GM18858 (cell line): ENCODE data around the gene UVRAG.

Experiments used
- ATAC-seq: cut with Tn5 transposase; IDR thresholded peaks from one replicate; pipeline ENCODE4 v1.9.1; 2021; ENCODE audit not compliant: unreplicated experiment

UVRAG gene

DNA sequence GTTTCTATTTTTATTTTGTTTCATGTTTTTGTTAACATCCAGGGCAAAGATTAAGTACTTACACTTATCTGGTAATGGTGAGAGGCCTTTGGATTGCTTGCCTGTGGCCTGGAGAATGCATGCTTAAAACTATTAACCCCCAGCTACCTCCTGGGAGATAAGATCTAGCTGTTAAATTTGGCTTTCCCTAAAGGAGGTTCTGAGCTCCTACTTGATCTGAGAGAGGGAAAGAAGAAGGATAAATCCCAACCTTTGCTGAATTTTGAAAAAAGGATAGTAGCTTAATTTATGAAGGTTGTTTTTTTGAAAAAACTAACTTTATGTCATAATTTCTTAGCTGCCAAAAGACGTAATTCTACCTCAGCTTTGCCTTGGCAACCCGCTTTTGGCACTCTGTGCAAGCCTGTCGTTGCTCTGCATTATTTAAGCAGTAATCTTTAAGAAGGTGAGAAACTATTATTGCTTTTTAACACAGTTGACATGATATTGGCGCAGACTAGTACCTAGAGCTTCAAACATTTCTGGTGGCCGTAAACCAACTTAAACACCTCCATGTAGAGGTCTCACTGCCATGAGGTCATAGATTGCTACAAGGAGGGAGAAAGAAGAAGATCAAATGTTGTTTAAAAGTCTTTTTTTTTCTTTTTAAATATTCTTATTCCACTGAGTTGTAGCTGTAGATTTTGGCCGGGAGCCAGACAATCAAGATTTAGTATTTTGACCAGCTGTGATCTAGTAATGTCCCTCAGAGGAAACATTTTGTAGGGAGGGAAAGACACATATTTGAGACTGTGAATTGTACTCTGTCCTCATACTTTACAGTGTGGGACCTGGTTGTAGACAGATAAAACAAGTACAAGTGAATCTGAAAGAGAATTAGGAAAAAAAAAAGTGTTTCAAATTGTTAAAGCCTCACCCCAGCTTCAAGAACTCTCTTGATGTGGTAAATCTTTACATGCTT is 316.9 kb downstream of the UVRAG start:
- ATAC-seq, result no peak

DNA sequence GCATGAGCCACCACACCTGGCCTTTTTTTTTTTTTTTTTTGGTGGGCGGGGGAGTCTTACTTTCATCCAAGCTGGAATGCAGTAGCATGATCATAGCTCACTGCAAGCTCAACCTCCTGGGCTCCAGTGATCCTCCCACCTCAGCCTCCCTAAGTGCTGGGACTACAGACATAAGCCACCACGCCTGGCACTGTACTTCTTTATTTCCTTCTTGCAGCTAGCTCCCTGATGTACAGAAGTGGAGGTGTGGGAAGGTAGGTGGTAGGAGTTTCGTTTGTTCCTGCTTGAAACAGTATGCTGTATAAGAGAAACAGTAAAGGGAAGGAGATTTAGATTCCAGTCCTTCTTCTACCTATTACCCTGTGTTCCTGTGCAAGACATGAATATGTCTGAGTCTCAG is 319.2 kb downstream of the UVRAG start:
- no peak for ATAC-seq

DNA sequence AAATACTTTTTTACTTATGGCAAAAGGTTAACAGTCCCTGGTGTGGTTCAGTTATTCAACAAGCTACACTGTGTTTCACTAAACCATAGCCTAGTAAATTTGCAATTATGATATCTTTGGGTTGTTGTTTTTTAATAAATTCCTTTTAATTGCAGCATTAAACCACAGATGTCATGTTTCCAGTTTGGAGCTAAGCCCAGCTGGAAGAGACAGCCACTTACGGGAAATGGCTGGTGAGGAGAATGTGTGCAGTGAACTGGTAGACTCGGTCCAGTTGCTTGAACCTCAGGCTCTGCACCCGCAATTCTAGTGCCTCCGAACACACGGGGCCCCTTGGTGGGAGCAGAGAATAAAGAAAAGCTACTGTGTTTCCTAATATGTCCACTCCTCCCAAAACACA is 320.5 kb downstream of the UVRAG start:
- no peak for ATAC-seq

DNA sequence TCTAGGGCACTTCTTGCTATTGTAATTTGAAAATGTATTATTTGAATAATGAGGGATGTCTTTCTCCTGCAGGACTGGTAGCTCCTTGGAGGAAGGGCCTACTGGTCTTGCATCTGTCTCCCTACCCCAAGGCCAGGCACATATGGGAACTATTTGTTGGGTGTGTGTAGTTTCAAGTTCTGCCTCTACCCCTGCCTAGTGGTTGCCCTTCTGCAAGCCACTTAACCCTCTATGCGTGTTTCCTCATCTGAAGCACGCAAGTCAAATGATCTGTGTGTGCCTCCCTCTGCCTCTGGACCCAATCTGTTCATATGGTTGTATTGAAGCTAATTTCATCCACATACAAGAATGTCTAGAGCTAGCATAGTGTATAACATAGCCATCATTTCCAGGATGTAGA is 324.3 kb downstream of the UVRAG start:
- ATAC-seq, result no peak

DNA sequence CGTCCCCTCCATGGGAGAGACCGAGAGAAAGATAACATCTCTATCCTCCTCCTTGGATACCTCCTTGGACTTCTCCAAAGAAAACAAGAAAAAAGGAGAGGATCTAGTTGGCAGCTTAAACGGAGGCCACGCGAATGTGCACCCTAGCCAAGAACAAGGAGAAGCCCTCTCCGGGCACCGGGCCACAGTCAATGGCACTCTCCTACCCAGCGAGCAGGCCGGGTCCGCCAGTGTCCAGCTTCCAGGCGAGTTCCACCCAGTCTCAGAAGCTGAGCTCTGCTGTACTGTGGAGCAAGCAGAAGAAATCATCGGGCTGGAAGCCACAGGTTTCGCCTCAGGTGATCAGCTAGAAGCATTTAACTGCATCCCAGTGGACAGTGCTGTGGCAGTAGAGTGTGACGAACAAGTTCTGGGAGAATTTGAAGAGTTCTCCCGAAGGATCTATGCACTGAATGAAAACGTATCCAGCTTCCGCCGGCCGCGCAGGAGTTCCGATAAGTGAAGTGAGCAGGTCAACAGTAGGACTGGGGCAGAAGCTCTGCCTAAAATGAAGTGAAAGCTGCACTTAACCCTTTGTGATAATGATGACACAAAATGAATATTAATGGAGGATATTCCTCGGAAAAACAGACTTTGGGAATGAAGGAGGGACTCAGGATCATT is 326.0 kb downstream of the UVRAG start:
- no peak for ATAC-seq

DNA sequence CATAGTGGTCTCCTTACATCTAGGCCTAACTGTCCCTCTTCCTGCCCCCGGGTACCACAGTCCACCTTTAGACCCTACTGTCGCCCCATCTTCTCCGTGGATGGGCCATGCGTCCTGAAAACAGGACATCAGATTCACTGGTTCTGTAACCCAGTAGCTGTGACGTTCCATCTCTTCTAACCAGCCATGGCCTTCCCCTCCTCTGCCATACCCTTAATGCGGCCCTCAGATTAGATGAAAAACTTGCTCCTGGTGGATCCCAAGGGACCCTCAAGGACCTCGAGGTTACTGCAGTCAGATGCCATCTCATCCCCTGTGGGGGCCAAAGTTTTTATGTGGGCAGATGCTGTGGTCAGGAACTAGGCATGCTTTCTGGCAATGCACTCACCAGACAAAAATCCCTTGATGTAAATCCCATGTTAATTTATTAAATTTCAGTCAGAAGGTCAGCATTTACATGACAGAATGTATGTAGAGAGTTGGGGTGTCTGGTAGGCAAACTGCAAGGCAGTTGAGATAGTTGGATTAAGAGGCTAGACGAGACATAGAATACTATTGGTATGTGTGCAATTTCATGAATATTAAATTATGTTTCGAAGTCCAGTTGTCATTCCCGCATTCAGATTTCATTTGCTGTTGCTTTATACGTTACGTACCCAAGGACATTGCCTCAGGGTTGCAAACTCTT is 327.0 kb downstream of the UVRAG start:
- no peak for ATAC-seq

DNA sequence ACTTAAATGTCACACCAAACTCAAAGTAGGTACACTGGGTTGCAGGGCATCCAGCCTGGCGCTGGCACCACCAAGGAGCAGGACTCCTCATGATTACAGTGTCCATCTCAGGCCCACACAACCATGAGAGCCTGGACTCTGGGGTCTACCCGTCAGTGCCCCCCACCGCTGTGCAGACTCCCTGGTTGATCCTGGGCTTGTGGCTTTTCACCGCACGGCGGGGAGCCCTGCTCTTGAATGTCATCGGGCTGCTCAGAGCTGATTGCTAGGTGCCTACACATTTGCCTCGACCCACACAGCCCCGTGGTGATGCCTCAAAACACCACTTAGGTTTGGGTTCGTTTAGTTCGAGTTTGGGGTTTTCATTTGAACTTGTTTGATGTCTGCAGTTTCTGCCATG is 328.3 kb downstream of the UVRAG start:
- no peak for ATAC-seq

DNA sequence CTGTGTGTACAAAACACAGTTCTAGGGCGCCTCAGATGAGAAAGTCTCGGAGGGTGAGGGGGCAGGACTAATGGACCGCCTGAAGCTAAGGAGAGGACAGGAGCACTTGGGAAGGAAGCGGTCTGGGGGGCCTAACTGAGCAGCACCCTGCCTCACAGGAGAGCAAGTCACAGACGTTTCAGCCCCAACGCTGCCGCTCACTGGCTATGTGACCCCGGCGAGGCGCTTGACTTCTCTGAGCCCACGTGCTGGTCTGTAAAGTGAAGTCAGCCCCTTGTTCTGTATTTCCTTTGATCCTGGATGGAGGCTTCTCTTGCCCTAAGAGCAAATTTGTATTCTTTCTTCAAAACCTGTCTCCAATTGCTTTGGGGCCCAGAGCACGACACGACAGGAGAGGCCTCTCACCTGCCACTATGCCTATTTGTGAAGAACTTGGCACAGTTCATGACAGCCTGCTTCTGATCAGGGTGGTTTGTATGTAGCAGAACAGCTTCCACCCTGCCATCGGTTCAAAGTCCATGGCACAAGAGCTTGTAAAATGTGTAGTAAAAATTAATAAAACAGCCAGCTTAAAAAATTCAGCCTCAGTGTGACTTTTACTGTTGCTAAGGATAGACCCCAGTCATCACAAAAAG is 332.2 kb downstream of the UVRAG start:
- ATAC-seq, result no peak

DNA sequence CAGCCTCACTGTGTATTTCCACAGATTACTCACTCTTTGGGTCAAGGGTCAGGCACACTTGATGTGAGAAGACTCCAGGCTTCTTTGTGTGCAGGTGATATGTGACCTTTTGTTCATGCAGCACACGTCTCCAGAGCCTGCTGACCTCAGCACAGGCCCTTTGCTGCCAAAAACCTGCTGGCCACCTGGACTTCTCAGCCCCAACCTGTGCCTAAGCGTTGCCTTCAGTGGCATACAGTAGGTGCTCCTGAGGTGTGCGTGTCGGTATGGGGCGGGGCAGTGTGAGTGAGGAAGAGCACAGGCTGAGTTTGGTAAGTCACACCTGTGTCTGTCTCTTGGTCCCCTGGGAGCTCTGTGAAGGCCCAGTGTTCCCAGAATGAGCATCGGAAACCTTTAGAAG is 333.2 kb downstream of the UVRAG start:
- ATAC-seq, result no peak

DNA sequence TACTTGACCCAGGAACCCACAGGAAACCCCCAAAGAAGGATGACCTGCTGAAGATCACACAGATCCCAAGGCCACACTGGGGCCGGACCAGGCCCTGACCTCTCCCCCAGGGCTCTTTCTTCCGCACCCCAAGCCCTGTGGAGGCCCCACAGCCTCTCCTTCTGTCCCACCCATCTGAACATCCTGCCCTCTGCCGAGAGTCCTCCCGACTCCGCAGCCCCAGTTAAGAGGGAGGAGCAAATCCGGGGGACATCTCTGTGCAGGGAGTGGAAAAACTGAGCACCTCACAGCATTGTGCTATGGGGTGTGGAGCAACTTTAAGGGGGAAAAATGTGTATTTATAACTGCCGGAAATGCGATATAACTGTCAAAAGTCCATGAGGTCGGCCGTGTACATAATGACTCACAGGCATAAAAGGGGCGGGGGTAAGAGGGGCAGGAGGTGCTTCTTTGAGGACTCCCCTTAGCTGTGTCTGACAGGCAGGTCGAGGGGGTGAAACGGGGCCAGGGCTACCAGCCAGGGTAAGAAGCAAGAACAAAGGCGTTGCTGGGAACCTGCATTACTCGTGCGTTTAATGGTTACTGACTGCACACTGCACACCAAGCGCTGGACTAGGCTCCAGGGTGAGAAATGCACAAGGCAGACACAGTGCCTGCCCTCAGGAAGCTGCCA is 334.1 kb downstream of the UVRAG start:
- ATAC-seq, result no peak

DNA sequence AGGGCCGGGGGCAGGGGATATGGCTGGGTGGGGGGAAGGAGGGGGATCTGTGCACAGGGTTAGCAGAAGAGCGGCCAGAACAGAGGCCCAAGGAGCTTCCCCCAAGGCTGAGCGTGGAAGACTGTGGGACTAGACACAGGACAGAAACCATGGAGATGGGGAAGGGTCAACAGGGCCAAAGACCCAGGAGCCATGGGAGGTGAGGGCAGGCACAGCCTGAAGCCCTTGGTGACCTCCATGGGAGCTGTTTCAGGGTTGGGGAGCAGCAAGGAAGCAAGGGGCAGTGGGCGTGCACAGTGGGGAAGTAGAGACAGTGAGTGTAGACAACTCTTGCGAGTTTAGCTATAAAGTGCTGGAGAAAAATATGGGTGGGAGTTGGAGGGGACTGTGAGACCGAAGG is 334.7 kb downstream of the UVRAG start:
- ATAC-seq, result no peak

DNA sequence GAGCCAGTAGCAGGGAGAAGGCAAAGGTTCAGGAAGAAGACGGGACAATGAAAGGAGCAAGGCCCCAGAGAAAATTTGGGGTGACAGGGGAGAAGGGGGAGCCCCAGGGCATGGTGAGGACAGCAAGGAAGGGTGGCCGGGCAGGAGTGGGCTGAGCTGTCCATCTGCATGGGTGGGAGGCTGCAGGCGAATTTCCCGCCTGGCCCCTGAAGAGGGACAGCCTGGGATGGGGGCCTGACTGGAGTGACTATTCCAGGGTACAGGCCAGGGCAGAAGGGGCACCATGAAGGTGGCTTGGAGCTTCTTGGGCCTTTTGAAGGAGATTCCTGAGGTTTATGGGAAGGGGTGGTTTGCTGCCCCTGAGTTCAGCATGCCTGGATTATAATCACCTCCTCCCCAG is 335.1 kb downstream of the UVRAG start:
- no peak for ATAC-seq

DNA sequence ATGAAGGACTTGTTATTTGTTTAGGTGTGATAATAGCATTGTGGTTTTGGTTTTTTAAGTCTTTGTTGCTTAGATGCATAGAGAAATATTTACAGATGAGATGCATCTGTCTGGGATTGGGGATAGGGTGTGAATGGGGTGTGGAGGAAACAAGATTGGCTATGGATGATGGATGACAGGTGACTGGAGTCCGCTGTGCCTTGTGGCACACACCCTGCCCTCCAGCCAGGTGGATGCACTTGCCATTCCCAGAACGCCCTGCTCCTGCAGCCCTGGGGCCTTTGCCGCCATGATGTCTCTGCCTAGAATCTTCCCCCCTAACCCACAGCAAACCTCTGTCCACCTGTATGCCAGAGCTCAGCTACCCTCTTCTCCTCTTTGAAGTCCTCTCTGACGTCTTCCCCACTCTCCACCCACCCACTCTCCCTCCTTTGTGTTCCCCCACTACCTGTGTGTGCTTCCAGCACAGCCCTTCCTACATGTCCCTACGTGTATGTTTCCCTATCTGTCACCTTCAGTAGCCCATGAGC is 336.6 kb downstream of the UVRAG start:
- ATAC-seq, result no peak

DNA sequence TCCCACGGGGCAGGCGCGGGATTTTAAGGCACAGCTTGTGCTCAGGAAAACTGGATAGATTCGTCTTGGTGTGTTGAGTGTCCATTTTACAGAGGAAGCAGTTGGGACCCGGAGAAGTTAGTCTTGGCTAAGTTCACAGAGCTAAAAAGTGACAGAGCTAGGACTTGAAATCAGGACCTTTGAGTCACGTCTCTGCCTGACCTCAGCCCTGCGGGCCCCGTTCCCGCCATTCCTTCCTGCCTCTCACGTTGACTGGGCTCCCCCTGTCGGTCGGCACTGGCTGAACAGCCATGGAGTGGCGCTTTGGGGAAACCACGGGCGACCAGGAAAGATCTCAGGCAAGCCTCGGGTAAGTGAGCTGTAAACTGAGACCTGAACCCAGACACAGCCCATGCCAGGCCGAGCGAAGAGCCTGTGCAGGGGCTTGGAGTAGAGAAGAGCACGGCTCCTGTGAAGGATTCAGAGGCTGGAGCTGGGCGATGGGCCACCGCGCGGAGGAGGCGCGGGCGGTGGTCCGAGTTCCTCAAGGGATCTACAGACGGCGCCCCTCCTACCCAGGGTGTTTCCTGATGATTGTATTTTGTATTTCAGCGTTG is 337.2 kb downstream of the UVRAG start:
- peak; percentile 63 for ATAC-seq

DNA sequence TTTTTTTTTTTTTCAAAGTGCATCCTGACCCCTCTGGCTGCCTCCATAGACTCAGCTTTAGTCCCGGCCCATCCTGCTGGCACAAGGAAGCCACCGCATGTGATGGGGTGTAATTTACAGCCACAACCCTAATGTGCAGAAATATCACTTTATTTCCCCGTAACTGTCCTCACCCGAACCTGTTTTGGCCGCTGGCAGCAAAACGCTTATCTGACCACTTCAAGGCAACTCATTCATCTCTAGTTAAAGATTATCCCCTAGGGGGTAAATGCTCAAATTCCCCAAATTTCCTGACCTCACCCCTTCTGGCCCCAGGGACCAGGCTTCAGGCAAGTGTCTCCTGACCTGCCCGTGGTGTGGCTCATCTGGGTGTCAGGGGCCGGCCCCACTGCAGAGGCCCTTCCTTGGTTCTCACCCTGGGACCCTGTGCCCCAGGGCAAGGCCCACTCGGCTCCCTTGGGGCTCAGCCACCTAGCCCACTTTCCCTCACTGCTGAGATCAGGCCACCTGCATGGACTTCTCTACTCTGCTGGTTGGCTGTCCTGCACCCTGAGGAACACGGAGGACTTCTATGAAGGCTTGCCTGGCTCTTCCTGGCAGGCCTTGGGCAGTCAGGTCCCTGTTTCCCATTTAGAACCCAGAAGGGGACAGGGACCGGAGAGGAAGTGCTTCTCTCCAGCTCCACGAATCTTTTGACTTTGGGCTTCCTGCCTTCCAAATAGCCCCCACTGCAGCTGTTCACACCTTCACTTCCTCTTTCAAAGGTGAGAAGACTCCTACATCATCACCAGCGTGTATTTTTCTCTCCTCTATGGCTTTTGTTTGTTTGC is 337.9 kb downstream of the UVRAG start:
- no peak for ATAC-seq

DNA sequence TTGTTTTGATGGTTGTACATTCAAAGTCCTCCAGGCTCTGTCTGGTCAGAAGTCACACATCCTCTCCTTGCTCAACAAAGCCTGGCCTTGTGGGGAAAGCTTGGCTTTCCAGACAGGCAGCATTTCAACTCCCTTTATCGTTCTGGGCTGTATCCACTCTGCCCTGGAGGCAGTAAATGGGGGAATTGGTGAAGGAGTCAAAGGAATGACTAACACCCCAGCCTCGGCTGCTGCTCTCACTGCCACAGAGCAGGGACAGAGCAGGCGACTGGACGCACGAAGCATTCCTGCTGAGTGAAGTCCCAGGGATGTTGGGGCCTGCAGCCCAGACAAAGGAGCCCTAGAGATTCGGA is 338.5 kb downstream of the UVRAG start:
- no peak for ATAC-seq

DNA sequence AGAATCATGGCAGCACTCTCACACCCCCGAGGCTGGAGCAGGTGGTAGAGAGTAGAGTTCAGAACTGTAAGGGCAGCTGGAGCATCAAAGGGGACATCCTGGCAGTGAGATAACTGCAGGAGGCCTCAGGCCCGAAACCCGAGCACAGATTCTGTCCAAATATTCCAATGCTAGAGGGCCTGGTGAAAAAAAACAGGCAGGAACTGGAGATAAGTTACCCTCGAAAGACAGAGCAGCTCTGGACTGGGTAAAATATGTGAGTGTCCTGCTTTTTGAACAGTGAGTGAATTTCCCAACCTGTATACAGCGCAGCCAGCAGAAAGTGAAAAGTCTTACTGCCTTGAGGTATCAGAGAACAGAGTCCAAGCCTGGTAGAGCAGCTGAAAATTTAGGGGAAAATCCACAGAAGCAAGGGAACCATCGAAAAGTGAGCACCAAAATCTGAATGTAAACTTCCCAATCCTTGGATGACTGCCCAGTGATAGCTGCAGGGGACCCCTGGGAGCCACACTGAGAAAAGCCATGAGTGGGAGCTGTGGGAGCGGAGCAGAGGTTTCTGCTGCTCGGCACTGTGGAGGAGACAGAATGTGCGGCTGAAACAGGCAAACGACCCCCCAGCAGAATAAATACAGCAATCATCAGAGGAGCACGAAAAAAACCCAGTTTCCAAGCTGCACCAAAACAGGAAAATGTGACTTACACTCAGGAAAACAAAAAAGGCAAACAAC is 340.7 kb downstream of the UVRAG start:
- no peak for ATAC-seq

DNA sequence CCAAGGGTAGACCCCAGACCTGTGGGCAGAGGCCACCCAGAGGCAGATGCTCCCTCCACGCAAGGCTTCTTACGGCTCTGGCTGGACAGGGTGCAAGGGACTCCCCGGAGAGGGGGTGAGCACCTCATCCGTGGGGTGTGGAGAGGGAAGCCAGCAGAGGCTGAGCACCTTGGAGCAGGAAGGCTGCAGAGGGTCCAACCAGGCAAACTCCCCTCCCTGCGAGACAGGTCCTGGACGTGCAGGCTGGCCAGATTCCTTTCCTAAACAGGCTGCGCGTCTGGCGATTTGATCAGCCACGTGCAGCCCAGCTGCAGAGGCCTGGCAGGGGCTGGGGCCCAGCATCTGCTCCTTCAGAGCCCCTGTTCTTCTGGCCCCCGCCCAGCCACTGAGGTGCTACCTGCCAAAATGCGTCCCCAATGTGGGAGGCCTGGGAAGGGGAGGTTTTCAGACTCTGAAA is 342.0 kb downstream of the UVRAG start:
- ATAC-seq, result no peak

DNA sequence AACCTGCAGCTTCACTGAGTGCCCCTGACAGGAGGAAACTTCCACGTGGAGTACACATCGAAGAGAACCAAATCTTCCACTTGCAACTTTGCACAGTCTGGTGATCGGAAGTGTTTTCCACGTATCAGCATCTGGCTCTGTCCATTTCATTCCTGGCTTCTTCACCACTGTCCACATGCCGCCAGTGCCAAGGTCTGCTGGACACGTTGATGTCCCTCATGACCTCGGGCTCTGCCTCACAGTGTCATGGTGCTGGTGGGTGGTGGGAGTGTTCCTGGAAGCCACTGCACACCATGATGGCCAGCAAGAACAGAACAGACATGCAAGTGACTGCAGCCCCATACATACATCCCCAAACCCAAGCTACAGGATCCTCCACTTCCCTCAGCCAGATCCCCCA is 342.9 kb downstream of the UVRAG start:
- ATAC-seq, result no peak
